ENCODE results near the gene RUFY3.
"Not testable (repeated sequence)": the region's sequence is repeated elsewhere in the genome, so short reads cannot be mapped to it uniquely, and the experiment has no call there.

Gene RUFY3, protein sequence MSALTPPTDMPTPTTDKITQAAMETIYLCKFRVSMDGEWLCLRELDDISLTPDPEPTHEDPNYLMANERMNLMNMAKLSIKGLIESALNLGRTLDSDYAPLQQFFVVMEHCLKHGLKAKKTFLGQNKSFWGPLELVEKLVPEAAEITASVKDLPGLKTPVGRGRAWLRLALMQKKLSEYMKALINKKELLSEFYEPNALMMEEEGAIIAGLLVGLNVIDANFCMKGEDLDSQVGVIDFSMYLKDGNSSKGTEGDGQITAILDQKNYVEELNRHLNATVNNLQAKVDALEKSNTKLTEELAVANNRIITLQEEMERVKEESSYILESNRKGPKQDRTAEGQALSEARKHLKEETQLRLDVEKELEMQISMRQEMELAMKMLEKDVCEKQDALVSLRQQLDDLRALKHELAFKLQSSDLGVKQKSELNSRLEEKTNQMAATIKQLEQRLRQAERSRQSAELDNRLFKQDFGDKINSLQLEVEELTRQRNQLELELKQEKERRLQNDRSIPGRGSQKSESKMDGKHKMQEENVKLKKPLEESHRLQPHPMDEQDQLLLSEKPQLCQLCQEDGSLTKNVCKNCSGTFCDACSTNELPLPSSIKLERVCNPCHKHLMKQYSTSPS

GRCh38 chr4:70721747-70722146 is at the start of gene RUFY3:
Gene RUFY3 (plus strand): TSS chr4:70721964. CDS start chr4:70722574, 610 bp downstream.
- in situ Hi-C loops (cut with MboI; ENCODE audit: low sequenced_read_pairs): no loop called here

GRCh38 chr4:70674191-70674590 is 47.6 kb upstream of the RUFY3 start:
- in situ Hi-C loops (cut with MboI; ENCODE audit: low sequenced_read_pairs): no loop called here

DNA sequence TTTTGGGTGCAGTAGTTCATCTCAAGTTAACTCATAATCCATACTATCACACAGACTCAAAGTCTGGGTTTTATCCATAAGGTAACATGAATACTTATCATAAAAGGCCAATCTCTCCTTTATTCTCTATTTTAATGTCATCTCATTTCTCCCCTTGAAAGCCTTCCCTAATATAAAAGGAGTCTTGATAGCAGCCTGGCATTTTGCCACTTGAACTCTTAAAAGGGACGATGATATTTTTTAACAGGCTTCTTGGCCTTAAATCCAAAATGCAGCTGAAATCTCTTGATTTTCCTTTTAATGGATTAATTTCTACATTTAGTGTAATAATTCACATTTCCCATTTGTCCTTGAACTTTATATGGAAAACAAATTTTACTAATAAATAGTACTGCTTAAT is 47.0 kb upstream of the RUFY3 start:
- in situ Hi-C loops (cut with MboI; ENCODE audit: low sequenced_read_pairs): no loop called here

- in situ Hi-C loops (cut with MboI; ENCODE audit: low sequenced_read_pairs): no loop called here
These were observed 45.1 kb upstream of the RUFY3 start for GRCh38 chr4:70676554-70677090.

DNA sequence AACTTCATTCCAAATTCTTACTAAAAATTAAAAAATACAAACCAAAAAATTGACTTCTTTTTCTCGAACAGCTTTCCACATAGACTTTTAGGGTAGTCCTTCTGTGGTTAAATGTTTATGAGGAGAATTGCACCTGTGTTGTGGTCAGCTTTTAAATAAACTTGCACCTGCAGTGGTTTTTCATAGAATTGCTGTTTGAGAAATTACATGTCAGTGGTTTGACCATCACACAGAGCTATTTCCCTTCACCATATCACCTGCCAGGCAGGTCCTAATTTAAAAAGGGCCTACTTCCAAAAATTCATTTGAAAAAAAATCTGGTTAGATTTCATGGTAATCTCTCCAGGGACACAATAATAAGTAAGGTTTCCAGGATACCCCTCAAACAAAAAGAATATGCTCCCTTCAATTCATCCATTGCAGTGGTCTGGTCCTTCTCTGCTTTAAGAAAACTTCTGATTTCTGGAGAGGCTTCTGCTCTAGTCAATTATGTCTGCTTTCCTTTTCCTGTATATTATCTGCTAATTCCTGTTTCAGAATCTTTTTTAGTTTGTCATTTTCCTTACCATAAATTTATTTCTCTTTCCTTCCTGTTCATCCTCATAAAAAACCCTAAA is 43.3 kb upstream of the RUFY3 start:
- in situ Hi-C loops (cut with MboI; ENCODE audit: low sequenced_read_pairs): no loop called here

GRCh38 chr4:70680934-70681333 is 40.8 kb upstream of the RUFY3 start:
- in situ Hi-C loops (cut with MboI; ENCODE audit: low sequenced_read_pairs): no loop called here

DNA sequence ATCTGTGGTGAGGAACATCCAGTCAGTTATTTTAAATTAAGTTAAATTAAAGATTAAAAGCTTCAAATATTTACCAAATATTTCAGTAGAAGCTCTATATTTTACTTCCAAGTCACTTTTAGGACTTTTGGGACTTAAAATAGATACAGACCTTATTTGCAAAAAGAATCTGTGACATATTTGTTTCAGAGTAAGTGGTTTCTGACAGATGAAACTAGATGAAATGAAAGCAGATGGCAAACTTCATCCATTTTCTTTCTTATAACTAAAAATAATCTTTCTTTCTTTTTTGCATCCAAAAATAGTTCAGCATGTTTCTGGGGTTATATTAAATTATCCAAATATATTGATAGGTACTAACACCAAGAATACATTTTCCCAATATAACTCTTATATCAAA is 40.1 kb upstream of the RUFY3 start:
- in situ Hi-C loops (cut with MboI; ENCODE audit: low sequenced_read_pairs): no loop called here

DNA sequence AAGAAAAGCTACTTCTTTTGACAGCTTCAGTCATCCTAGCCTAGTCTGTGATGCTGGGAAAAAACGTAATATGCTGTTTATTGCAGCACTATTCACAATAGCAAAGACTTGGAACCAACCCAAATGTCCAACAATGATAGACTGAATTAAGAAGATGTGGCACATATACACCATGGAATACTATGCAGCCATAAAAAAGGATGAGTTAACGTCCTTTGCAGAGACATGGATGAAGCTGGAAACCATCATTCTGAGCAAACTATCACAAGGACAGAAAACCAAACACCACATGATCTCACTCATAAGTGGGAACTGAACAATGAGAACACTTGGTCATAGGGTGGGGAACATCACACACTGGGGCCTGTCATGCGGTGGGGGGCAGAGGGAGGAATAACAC is 39.6 kb upstream of the RUFY3 start:
- in situ Hi-C loops (cut with MboI; ENCODE audit: low sequenced_read_pairs): not testable (repeated sequence)

DNA sequence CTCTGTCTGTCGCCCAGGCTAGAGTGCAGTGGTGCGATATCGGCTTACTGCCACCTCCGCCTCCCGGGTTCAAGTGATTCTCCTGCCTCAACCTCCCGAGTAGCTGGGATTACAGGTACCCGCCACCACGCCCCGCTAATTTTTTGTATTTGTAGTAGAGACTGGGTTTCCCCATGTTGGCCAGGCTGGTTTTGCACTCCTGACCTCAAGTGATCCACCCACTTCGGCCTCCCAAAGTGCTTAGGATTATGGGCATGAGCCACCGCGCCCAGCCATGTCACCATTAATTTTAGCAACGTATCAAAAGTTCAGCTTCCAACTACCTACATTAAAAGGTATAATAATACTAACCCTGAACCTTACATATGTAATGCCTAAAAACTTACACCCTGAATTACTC is 34.4 kb upstream of the RUFY3 start:
- in situ Hi-C loops (cut with MboI; ENCODE audit: low sequenced_read_pairs): no loop called here

DNA sequence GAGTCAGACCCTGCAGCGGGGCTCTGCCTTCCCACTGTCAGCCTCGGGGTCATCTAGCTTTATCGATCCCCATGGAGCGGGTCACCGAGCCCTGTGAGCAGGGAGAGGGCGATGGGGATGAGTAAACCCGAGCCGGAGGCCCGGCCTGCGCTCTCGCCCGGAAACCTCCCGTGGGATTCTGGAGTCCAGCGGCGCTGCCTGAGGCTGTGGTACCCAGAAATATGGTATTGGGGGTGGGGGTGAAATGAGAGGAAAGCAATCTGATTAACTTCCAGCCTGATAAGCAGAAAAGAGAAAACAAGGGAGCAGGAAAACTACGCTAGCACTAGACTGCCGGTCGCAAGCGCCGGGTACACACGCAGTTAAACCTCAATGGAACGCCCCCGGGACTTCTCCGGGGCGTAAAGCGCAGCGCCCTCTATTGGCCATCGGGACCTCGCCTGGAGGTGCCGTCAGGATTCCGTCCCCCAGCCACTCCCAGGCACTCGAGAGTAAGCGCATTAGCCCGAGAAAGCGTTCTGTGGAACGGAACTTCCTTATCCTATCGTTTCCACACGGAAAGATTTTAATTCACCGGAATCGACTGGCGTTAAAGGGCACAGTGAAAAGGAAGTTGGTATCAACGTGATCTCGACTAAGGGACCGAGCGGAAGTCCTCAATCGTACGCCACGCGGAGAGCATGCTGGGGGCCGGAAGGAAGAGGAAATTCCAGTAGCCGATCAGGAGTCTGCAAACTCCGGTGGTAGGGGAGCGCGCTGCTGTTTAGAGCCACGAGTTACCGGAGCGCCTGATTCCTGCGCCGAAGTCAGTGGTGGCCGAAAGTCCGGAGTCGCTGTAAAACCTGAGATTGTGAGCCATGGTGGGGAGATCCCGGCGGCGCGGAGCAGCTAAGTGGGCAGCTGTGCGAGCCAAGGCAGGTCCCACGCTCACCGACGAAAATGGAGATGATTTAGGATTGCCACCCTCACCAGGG is 33.7 kb upstream of the RUFY3 start, which contains the start of gene UTP3:
Gene UTP3, plus strand, starts transcription at position 712 of the 974 bp plus-strand sequence. Its CDS starts 146 bp downstream, at position 858.
- in situ Hi-C loops (cut with MboI; ENCODE audit: low sequenced_read_pairs): no loop called here

DNA sequence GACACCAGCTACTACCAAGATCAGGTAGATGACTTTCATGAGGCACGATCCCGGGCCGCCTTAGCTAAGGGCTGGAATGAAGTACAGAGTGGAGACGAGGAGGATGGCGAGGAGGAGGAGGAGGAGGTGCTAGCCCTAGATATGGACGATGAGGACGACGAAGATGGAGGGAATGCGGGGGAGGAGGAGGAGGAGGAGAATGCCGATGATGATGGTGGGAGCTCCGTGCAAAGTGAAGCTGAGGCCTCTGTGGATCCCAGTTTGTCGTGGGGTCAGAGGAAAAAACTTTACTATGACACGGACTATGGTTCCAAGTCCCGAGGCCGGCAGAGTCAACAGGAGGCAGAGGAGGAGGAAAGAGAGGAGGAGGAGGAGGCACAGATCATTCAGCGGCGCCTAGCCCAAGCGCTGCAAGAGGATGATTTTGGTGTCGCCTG is 33.0 kb upstream of the RUFY3 start:
- in situ Hi-C loops (cut with MboI; ENCODE audit: low sequenced_read_pairs): no loop called here

GRCh38 chr4:70691661-70692060 is 30.1 kb upstream of the RUFY3 start:
- in situ Hi-C loops (cut with MboI; ENCODE audit: low sequenced_read_pairs): no loop called here

- in situ Hi-C loops (cut with MboI; ENCODE audit: low sequenced_read_pairs): not testable (repeated sequence)
These were observed 27.1 kb upstream of the RUFY3 start for GRCh38 chr4:70694633-70695032.

- in situ Hi-C loops (cut with MboI; ENCODE audit: low sequenced_read_pairs): not testable (repeated sequence)
These were observed 23.3 kb upstream of the RUFY3 start for GRCh38 chr4:70698435-70698834.

DNA sequence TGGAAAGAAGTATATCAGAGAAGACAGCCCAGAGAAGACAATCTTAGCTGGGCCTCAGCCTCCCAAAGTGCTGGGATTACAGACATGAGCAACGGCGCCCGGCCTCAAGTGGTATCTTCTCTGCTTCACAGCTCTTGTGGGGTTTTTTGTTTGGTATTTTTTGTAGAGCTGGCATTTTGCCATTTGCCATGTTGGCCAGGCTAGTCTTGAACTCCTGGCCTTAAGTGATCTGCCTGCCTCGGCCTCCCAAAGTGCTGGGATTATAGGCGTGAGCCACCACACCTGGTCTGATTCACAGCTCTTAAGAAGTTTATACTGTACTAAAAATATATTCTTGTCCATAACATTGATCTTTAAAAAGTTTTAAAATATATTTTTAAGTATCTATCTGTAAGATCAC is 21.1 kb upstream of the RUFY3 start:
- in situ Hi-C loops (cut with MboI; ENCODE audit: low sequenced_read_pairs): no loop called here

DNA sequence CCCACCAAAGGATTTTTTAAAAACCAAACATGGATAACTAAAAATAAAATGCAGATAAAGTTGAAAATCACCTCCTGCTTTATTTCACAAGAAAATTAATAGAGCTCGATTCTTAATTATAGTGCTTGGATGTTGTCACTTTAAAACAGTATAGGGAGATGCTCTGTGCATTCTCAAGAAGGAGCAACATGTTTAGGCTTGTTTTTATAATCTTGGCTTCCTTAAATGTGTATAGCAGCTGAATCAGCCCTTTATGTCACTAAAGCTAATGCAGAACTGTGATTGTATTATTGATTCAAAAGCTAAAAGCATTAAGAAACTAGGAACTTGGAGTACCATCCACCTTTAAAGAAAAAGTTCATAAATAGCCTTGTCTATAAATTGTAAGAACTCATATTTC is 20.5 kb upstream of the RUFY3 start:
- in situ Hi-C loops (cut with MboI; ENCODE audit: low sequenced_read_pairs): no loop called here

GRCh38 chr4:70702592-70702991 is 19.2 kb upstream of the RUFY3 start:
- in situ Hi-C loops (cut with MboI; ENCODE audit: low sequenced_read_pairs): not testable (repeated sequence)

DNA sequence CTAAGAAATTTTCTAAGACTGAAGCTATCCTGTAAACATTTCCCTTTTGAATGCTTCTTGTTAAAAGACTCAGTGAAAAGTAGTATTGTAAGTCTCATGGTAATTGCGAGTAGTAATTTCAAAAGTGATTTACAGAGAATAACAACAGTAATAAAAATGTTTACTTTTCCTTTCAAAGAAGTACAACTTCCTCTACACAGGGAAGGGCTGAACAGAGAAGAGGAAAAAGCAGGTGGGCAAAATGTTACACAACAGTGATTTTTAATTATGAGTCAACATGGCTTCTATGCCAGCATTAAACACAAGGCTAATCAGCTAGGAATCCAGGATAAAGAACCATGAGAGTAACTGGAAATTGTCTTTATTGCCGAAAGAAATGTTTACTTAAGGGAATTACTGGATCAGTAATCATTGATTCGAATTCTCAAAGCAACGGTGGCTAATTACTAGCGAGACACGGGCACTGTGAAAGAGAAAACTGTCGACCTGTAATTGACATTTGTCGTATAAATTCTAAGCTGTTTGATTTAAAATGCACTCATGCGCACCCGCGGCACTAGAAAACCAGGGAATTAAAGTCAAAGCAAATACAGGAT is 18.0 kb upstream of the RUFY3 start:
- in situ Hi-C loops (cut with MboI; ENCODE audit: low sequenced_read_pairs): no loop called here

GRCh38 chr4:70704215-70704930 is 17.4 kb upstream of the RUFY3 start:
- in situ Hi-C loops (cut with MboI; ENCODE audit: low sequenced_read_pairs): no loop called here

DNA sequence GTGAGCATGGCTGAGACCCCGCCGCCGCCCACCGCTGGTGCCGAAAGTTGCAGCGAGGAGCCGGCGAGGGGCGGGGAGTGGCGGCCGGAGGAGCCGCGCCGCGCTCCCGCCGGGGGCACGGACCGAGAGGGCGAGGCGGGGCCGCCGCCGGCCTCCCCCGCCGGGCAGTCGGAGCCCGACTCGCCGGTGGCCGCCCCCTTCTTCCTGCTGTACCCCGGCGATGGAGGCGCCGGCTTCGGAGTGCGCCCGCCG is 16.9 kb upstream of the RUFY3 start:
- in situ Hi-C loops (cut with MboI; ENCODE audit: low sequenced_read_pairs): no loop called here

All from hTERT RPE-1 (cell line).